ACHN (cell line): ENCODE measurements around the gene MCRIP1.
"Not testable (repeated sequence)": the region's sequence is repeated elsewhere in the genome, so short reads cannot be mapped to it uniquely, and the experiment has no call there.

Source experiments
- DNase-seq: peaks from one replicate; pipeline ENCODE4 v3.0.0-alpha.2; 2015
- in situ Hi-C: cut with HindIII; loops from 2 replicates; pipeline ENCODE4 v1.10.0; 2017; ENCODE audit warnings: low sequenced_read_pairs, low pct_ligation_motif_present, low pct_unique_long_range_greater_than_20kb

Gene MCRIP1

DNA sequence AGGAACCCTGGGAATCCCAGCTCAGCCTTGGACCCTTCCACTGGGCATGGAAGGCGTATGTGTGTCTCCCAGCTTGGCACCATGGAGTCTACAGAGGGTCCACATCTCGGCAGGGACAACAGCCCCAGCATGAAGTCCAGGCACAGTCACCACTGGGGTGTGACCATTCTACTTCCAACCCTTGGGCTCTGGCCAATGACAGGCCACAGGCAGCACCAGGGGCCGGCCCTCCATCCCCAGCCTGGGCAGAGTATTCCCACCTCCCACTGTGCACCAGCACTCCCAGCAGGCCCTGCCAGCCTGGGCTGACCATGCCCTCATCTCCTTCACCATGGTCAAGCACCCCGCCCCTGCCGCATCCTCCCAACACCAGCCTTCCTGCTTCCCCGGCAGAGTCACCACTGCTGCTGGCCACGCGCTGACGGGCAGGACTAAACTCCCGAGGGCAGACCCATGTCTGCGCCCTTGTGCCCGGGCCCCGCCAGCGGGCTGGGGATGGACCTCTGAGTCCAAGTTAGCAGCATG, 11.3 kb upstream of the MCRIP1 start:
- DNase-seq: no peak
- in situ Hi-C loops: no loop called here

DNA sequence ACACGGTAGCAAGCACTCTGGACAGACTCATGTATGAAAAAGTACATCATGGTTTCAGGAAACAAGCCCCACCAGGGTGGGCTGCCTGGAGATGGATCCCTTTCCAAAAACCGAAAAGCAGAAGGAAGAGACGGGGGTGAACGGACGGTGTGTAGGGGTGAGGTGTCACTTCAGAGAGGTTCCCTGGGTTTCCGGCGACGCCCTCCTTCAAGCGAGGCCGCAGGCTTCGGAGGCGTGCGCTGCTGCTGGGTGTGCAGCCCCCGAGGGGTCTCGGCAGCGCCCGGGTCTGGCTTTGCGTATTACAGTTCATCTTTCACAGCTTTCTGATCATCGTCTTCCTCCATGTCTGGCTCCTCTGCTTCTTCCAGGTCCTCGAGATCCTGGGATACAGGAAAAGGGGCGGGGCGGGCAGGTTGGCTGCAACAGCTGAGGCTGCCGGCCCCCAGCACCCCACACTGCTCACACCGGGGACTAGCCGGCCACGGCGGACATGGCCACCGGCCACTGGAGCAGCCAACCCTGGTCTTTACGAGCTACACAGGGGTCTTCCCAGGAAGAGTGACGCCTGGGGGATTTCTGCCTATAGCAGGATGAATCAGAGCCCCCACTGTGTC, 10.7 kb upstream of the MCRIP1 start:
- DNase-seq: no peak
- in situ Hi-C loops: no loop called here

DNA sequence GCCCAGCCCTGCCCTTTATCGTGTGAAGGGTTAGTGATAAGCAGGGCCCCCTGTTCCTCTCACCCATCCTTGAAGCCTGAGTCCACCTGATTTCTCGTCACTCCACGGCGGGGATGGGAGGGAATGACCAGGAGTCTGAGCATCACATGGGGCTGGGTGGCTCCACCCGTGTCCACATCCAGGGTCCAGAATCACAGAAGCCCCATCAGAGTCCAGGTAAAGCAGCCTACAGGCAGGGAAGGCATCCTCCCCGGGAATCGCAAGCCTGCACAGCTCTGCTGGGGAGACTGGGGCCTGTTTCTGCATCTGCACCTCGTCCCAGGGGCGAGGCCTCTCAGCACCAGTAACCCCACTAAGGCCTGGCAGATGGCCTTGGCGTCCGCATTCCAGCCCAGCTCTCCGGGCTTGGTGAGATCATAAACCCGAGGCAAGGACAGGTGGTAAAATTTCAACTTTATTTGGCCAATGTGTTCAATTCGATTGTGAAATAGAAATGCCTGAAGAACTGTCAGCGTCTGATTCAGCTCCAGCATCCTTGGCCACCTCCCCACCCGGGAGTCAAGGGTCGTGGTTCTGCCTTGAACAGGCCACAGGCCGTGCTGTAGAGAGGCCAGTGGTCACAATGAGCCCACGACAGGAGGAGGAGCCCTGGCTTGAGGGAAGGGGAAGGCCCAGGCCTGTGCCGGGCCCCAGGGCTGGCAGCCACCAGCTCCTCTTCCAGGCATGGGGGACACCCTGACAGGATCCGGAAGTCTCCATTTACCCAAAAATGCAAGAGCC, 9.8 kb upstream of the MCRIP1 start:
- peak; percentile 17 for DNase-seq
- in situ Hi-C loops: no loop called here

- in situ Hi-C loops: no loop called here
- DNase-seq: no peak
These were observed 9.3 kb upstream of the MCRIP1 start for GRCh38 chr17:81842378-81842724.

DNA sequence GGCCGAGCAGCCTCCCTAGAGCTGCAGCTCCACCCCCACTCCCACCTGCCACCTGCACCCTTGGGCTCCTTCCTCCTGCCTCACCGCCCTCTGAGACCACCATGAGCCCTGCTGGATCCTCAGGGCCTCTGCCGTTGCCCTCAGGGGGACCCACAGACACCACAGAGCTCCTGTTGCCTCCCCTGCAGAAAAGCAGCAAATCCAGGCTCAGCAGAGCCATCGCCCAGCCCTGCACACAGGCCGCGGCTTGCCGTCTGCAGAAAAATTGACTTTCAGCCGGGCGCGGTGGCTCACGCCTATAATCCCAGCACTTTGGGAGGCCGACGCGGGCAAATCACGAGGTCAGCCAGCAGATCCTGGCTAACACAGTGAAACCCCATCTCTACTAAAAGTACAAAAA, 8.8 kb upstream of the MCRIP1 start:
- in situ Hi-C loops: no loop called here
- DNase-seq: no peak

DNA sequence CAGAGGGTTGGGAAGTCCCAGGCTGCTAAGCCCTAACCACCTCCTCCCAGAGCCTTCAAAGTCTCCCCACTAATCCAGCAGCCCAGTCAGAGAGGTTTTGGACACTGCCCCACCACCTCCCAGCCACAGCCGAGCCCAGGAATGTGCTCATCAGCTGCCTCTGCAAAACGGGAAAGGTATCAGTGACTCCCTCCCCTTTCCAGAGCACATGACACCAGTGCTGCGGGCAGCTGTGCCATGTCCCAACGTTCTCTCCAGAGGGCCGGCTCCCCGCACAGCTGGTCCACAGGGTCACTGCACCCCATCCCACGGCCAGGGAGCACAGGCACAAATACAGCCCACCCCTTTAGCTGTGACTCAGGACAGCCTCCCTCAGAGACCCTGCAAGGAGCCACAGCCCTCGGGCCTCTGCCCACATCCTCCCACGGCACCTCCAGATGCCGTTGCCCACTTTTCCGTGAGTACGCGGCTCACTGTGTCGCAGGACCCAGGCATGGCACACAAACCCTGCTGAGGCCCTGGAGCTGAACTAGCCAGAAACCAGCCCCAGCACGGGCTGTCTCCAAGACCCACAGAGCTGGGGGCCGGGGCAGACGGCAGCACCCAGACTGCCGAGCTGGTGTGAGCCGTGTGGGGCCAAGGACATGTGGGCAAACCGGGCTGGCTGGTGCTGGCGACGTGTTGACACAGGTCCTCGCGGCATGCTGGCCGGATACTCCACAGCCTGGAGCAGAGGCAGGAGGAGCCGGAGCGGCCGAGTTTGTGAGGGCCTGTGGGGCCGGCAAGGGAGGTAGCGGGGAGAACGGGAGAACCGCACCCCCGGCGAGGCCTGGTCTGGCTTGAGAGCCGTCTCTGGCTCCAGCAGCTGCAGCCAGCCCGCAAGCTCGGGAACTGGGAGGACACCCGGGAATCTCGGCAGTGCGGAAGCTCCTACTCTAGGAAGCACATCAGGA, 8.0 kb upstream of the MCRIP1 start:
- DNase-seq: no peak
- in situ Hi-C loops: no loop called here

DNA sequence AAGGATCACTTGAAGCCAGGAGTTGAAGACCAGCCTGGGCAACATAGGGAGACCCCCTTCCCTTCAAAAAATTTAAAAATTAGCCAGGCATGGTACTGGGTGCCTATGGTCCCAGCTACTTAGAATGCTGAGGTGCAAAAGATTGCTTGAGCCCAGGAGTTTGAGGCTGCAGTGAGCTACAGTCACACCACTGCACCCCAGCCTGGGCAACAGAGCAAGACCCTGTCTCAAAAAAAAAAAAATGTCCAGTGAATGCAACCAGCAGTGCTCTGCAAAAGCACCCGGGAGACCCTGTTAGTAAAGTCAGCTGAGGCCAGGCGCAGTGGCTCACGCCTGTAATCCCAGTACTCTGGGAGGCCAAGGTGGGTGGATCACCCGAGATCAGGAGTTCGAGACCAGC, 7.0 kb upstream of the MCRIP1 start:
- DNase-seq, in situ Hi-C loops: not testable (repeated sequence)

DNA sequence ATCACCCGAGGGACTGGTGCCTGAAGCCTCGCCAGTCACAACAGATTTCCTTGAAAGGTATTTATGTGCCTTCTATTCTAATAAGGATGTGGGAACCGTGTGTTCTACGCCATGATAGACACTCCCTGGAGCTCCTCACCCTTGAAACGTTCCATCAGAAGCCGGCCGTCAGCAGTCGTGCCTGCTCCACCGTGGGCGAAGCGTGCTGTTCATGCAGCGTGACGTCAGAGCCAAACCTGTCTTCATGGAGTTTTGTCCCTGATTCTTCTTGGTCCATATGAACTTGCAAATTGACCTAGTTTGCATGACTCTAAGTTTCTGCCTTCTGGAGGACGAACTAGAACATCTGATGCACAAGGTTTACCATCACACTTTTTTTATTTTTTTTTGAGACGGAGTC, 6.2 kb upstream of the MCRIP1 start:
- in situ Hi-C loops: no loop called here
- DNase-seq: no peak

DNA sequence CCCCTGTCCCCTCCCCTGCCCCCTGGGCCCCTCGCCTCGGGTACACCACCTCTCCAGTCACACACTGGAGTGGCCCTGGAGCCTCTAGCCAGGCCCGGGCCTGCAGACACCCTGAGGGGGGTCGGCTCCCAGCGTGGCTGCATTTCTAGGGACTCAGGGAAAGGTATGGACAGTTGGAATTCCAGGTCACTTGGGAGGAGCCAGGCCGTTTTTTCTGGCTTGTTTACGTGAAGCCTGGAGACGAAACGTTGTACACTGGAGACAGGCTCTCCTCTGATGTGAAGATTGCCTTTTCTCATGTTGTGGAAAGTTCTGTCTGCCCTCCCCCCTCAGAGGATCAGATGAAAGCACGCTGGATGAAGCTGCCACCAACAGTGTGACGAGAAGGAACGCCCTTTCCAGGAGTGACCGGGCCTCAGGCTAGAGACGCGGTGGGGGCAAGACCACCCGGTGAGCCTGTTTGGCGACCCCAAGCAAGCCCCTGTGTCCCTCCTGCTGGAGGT, 5.7 kb upstream of the MCRIP1 start:
- no peak for DNase-seq
- in situ Hi-C loops: no loop called here

GRCh38 chr17:81837641-81838040, 4.5 kb upstream of the MCRIP1 start:
- no peak for DNase-seq
- in situ Hi-C loops: no loop called here

DNA sequence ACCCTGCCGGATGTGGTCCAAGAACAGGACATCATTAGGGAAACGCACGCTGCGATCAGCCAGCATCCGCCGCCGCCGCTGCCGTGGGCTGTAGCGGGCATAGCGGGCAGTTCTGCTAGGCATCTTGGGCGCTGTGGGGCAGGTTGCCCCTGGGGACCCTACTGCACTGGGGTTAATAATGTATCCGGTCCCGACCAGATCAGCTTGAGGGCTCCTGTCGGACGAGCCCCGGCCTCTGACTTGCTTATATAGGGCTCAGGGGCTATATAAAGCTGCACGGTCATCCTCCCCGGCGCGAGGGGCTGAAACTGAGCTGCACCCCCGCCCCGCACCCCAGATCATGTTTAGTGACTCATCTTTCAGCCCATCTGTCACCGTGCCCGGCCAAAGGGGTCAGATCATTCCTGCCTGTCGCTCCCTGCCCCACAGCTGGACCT, 1.8 kb upstream of the MCRIP1 start, which contains the start of gene PPP1R27:
Gene PPP1R27 (minus strand): TSS at position 220 of the 437 bp plus-strand sequence. CDS start 97 bp downstream, at position 123.
- in situ Hi-C loops: no loop called here

GRCh38 chr17:81833921-81834830, 1.1 kb upstream of the MCRIP1 start:
- in situ Hi-C loops: no loop called here

More for the DNA sequence above, 1.8 kb upstream of the MCRIP1 start, which contains the start of gene PPP1R27:
- no peak for DNase-seq

DNA sequence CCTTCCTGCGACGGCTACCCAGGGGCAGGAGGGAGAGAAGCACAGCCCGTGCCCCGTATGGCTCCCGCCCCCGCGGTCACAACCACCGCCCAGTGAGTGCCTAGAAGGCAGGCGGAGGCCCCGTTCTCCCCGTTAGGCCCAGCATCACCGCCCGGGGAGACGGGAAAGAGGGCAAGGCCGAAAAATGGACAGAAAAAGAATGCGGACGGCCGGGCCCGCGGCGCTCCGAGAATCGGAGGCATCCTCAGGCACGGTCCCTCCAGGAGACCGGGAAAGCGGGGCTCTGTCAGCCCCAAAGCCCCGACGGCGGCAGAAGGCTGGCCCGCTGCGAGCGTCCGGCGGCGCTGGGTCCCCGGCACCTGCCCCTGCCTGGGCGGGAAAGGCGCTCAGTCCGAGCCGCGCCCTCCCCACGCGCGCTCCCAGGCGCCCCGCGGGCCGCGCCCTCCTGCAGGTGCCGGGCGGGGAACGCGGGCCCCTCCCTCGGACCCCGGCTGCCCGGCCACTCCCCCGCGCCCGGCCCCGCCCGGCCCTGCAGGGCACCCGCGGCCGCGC, 407 bp downstream of the MCRIP1 start:
- in situ Hi-C loops: no loop called here
- peak; percentile 45 for DNase-seq

More at GRCh38 chr17:81833921-81834830, 1.1 kb upstream of the MCRIP1 start:
- no peak for DNase-seq

DNA sequence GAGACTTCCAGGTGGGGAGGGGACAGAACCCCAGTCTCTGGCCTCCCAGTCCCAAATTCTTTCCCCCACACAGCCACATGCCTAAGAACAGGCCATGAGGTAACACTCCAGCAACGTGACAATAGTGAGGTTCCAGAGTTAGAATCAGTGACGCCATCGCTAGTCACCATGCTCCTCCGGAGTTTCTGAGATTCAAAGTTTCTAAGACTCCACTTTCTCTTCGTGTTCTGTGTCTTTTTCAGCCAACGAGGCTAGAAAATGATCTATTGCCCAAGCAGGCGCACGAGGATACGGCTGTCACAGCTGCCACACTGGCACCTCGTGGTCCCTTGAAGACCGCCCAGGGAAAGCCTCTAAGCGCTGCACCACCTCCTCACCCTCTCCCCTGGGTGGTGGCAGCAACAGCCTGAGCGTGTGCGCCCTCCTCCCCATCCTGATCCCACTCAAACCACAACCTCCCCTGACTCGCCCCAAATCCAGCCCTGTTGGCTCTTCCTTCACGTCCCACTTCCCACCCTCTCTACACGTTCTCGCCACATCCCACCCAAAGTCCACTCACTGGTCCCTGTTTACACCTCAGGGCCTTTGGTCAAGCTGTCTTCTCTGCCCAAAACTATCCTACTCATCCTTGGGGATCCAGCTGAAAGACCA, 1.0 kb downstream of the MCRIP1 start:
- no peak for DNase-seq
- in situ Hi-C loops: no loop called here

DNA sequence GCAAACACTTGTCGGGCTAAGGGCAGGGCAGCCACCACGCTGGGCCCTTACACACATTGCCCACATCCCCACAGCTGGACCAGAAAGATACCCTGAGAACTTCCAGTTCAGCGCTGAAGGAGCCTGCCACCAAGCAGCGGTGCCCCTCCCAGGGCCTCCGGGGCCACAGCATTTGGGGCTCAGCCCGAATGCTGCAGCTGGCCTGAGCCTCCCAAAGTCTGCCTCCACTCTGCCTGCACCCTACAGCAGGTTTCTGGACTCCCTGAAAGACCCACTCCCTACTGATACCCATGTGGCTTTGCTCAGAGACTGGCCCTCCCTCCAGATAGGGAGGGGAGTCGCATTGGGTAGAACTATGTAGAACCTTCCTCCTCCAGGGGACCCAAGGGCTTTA, 1.5 kb downstream of the MCRIP1 start:
- in situ Hi-C loops: no loop called here
- no peak for DNase-seq

DNA sequence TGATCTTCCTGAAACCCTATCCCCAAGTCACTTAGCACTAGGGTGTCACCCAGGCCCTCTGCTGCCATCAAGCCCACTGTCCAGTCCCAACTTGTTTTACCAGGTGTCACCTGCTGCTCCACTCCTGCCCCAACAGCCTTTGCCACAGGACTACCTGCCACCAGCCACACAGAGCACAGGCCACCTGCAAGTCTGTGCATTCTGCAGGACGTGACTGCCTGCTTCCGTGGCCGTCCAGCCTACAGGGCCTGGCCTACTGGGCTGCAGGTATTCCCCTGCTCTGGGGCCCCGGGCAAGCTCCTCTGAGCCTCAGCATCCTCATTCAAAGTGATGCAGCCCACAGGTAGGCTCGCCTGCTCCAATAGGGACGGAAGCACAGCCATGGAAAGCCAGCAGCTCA, 3.2 kb downstream of the MCRIP1 start:
- in situ Hi-C loops: no loop called here
- DNase-seq: no peak

DNA sequence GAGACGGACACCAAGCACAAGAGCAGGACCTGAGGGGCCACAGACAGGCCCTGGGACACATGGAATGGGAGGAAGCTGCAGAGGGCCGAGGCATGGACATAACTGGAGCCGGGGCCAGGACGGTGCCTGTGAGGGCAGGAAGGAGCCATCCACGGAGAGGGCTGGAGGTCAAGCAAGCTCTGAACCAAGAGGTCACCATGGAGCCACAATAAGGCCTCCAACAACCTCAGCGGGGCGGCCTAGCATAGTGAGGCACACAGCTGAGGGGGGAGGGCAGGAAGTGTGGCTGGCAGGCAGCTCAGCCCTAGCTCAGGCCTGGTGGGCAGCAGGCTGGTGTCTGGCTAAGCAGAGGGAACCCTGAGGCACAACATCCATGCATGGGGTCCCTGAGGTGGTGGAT, 4.4 kb downstream of the MCRIP1 start:
- in situ Hi-C loops: no loop called here
- DNase-seq: no peak
